ACC112 (cell line): Measurements from ENCODE around the gene ZNFX1.
A peak's percentile ranks its signal among the peaks of the same experiment; 100 is the strongest.

Source experiments
- H2AFZ ChIP-seq: fragments of 200-600 bp; sonication (generic); one replicate; pipeline ENCODE4 v1.6.0; 2017; ENCODE audit warnings: antibody characterized with exemption, low read length; ENCODE audit not compliant: unreplicated experiment
- H3K27ac ChIP-seq: fragments of 200-600 bp; sonication (generic); 2 replicates; pipeline ENCODE4 v1.5.1; 2014; ENCODE audit warnings: low read depth, mild to moderate bottlenecking, antibody characterized with exemption, low read length, moderate library complexity
- H3K27me3 ChIP-seq: fragments of 200-600 bp; sonication (generic); 2 replicates; pipeline ENCODE4 v1.6.1; 2014; ENCODE audit warnings: mild to moderate bottlenecking, antibody characterized with exemption, low read length, moderate library complexity, mixed read lengths; ENCODE audit not compliant: insufficient read depth
- H3K36me3 ChIP-seq: fragments of 200-600 bp; sonication (generic); 2 replicates; pipeline ENCODE4 v1.6.1; 2016; ENCODE audit warnings: mild to moderate bottlenecking, antibody characterized with exemption, low read length, moderate library complexity, mixed read lengths; ENCODE audit not compliant: insufficient read depth
- H3K4me1 ChIP-seq: fragments of 200-600 bp; sonication (generic); one replicate; pipeline ENCODE4 v1.6.1; 2016; ENCODE audit warnings: low read length, mixed read lengths; ENCODE audit not compliant: insufficient read depth, unreplicated experiment, control insufficient read depth
- H3K4me3 ChIP-seq: fragments of 200-600 bp; sonication (generic); 2 replicates; pipeline ENCODE4 v1.5.1; 2014; ENCODE audit warnings: mild to moderate bottlenecking, low read depth, low read length
- H3K79me2 ChIP-seq: fragments of 200-600 bp; sonication (generic); one replicate; pipeline ENCODE4 v1.6.0; 2016; ENCODE audit warnings: low read length; ENCODE audit not compliant: control insufficient read depth, unreplicated experiment, insufficient read depth

Gene ZNFX1

GRCh38 chr20:49278036-49278817, at the start of gene ZNFX1:
Gene ZNFX1, minus strand, starts transcription at chr20:49278057. Its CDS starts 2,218 bp downstream, at chr20:49275839.
- no peak within 1 kb of the TSS for H2AFZ ChIP-seq

GRCh38 chr20:49326026-49326425, 48.2 kb upstream of the ZNFX1 start:
- Histone ChIP-seq H3K4me1 (no peaks in the 10 kb centered on the region), H3K36me3 (no peaks in the 10 kb centered on the region), H3K79me2 (no peaks in the 10 kb centered on the region), H3K4me3 (0 out of 2 replicates have a peak overlapping the region, but pooled peaks have one; percentile 8), H3K27me3 (peaks cover 24% of the 10 kb centered on the region), H2AFZ (no peak overlapping the region), H3K27ac (no peak overlapping the region)

More at GRCh38 chr20:49278036-49278817, at the start of gene ZNFX1:
- Histone ChIP-seq H3K27me3 (no peaks in the 10 kb centered on the region), H3K4me1 (peaks cover 39% of the 10 kb centered on the region), H3K36me3 (peaks cover 62% of the 10 kb centered on the region), H3K79me2 (peaks cover 90% of the 10 kb centered on the region), H3K27ac (peak within 1 kb of the TSS; percentile 86), H3K4me3 (peak within 1 kb of the TSS; percentile 92)

- no peaks in the 10 kb centered on the region for H3K79me2 ChIP-seq
- H3K27ac ChIP-seq = peak overlapping the region; percentile 3; the same call in 1 of the 2 replicates
- peaks cover 20% of the 10 kb centered on the region for H3K27me3 ChIP-seq
- peak overlapping the region; percentile 0 for H2AFZ ChIP-seq
- no peaks in the 10 kb centered on the region for H3K4me1 ChIP-seq
- H3K4me3 ChIP-seq = no peak overlapping the region
- no peaks in the 10 kb centered on the region for H3K36me3 ChIP-seq
These were observed 46.4 kb upstream of the ZNFX1 start for GRCh38 chr20:49324306-49324705.

GRCh38 chr20:49323622-49324238, 45.9 kb upstream of the ZNFX1 start:
- Histone ChIP-seq H3K36me3 (no peaks in the 10 kb centered on the region), H2AFZ (peak overlapping the region; percentile 0), H3K27ac (peak overlapping the region; percentile 3; the same call in 1 of the 2 replicates), H3K79me2 (no peaks in the 10 kb centered on the region), H3K4me3 (no peak overlapping the region), H3K4me1 (no peaks in the 10 kb centered on the region), H3K27me3 (peaks cover 21% of the 10 kb centered on the region)

GRCh38 chr20:49320460-49320859, 42.6 kb upstream of the ZNFX1 start:
- H3K79me2 ChIP-seq = no peaks in the 10 kb centered on the region
- no peak overlapping the region for H2AFZ ChIP-seq
- no peak overlapping the region for H3K4me3 ChIP-seq
- H3K4me1 ChIP-seq = no peaks in the 10 kb centered on the region
- H3K27ac ChIP-seq = no peak overlapping the region
- H3K27me3 ChIP-seq = peaks cover 46% of the 10 kb centered on the region
- H3K36me3 ChIP-seq = no peaks in the 10 kb centered on the region

- Histone ChIP-seq H2AFZ (no peak overlapping the region), H3K4me3 (peak overlapping the region; percentile 61), H3K79me2 (no peaks in the 10 kb centered on the region), H3K36me3 (no peaks in the 10 kb centered on the region), H3K27me3 (peaks cover 48% of the 10 kb centered on the region), H3K27ac (no peak overlapping the region), H3K4me1 (no peaks in the 10 kb centered on the region)
These were observed 41.5 kb upstream of the ZNFX1 start for GRCh38 chr20:49319208-49319809.

- peak overlapping the region; percentile 61 for H3K4me3 ChIP-seq
- no peaks in the 10 kb centered on the region for H3K79me2 ChIP-seq
- no peak overlapping the region for H2AFZ ChIP-seq
- H3K36me3 ChIP-seq = no peaks in the 10 kb centered on the region
- peaks cover 48% of the 10 kb centered on the region for H3K27me3 ChIP-seq
- H3K4me1 ChIP-seq = no peaks in the 10 kb centered on the region
- no peak overlapping the region for H3K27ac ChIP-seq
These were observed 40.8 kb upstream of the ZNFX1 start for GRCh38 chr20:49318430-49319207.

GRCh38 chr20:49318091-49318429, 40.2 kb upstream of the ZNFX1 start:
- no peak overlapping the region for H2AFZ ChIP-seq
- no peak overlapping the region for H3K27ac ChIP-seq
- H3K4me1 ChIP-seq = no peaks in the 10 kb centered on the region
- no peaks in the 10 kb centered on the region for H3K36me3 ChIP-seq
- H3K4me3 ChIP-seq = peak overlapping the region; percentile 61; the same call in 1 of the 2 replicates
- no peaks in the 10 kb centered on the region for H3K79me2 ChIP-seq
- H3K27me3 ChIP-seq = peaks cover 48% of the 10 kb centered on the region

GRCh38 chr20:49316704-49317103, 38.8 kb upstream of the ZNFX1 start:
- no peaks in the 10 kb centered on the region for H3K36me3 ChIP-seq
- no peak overlapping the region for H3K27ac ChIP-seq
- no peaks in the 10 kb centered on the region for H3K79me2 ChIP-seq
- no peak overlapping the region for H3K4me3 ChIP-seq
- H3K4me1 ChIP-seq = no peaks in the 10 kb centered on the region
- no peak overlapping the region for H2AFZ ChIP-seq
- peaks cover 48% of the 10 kb centered on the region for H3K27me3 ChIP-seq

GRCh38 chr20:49315580-49315979, 37.7 kb upstream of the ZNFX1 start:
- H3K27ac ChIP-seq = no peak overlapping the region
- H3K4me3 ChIP-seq = no peak overlapping the region
- no peak overlapping the region for H2AFZ ChIP-seq
- H3K4me1 ChIP-seq = peaks cover 4% of the 10 kb centered on the region
- no peaks in the 10 kb centered on the region for H3K79me2 ChIP-seq
- peaks cover 48% of the 10 kb centered on the region for H3K27me3 ChIP-seq
- H3K36me3 ChIP-seq = no peaks in the 10 kb centered on the region
